22Rv1 (cell line): Measurements from ENCODE around the gene C14orf119.

Experiments
- CTCF ChIP-seq: fragments of 450-650 bp; IDR thresholded peaks from 2 replicates; pipeline ENCODE4 v1.5.1; 2017; ENCODE audit warnings: mild to moderate bottlenecking
- ZFX ChIP-seq: fragments of 450-650 bp; IDR thresholded peaks from 2 replicates; pipeline ENCODE4 v1.6.1; 2017; ENCODE audit warnings: antibody characterized with exemption, borderline replicate concordance

GRCh38 chr14:23060536-23061260, 34.6 kb upstream of the C14orf119 start:
- no peak for TF ChIP-seq CTCF
- no peak for TF ChIP-seq ZFX
